ENCODE results near the gene TPSG1.

DNA sequence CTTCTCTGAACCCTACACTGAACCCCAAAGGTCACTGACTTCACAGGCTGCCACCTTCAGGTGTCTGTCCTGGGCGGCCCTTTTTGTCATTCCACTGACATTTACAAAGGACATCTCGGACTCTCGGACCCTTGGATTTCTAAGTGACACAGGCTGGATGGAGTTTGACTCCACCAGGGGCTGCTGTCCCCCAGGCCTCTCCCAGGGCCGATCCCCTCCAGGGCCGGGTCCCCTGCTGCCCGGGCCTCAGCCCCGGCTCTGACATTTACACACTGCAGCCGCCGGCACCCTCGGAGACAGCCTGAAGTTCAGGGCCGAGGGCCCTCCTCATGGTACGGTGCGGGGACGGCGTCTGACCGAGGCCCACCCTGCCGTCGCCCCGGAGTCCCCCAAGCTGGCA is 48.0 kb downstream of the TPSG1 start:
- TF ChIP-seq, protein P1, sequence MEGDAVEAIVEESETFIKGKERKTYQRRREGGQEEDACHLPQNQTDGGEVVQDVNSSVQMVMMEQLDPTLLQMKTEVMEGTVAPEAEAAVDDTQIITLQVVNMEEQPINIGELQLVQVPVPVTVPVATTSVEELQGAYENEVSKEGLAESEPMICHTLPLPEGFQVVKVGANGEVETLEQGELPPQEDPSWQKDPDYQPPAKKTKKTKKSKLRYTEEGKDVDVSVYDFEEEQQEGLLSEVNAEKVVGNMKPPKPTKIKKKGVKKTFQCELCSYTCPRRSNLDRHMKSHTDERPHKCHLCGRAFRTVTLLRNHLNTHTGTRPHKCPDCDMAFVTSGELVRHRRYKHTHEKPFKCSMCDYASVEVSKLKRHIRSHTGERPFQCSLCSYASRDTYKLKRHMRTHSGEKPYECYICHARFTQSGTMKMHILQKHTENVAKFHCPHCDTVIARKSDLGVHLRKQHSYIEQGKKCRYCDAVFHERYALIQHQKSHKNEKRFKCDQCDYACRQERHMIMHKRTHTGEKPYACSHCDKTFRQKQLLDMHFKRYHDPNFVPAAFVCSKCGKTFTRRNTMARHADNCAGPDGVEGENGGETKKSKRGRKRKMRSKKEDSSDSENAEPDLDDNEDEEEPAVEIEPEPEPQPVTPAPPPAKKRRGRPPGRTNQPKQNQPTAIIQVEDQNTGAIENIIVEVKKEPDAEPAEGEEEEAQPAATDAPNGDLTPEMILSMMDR (optimal IDR thresholded peaks at IDR 0.05 in 1 of 3, IDR thresholded peaks at IDR 0.05 in 1 of 3, conservative IDR thresholded peaks at IDR 0.05 in 1 of 3; ENCODE audit: extremely low read depth in 1 of 3, insufficient read depth in 2 of 3, low read length in 3 of 3) = no peak
- no peak for TF ChIP-seq EZH2 (IDR thresholded peaks at IDR 0.05; ENCODE audit: low read length)
